H1 (cell line): Measurements from ENCODE around the gene RS1.

Experiments
- EZH2 ChIP-seq: fragments of 200-600 bp; sonication (generic); IDR thresholded peaks from 2 replicates; pipeline ENCODE4 v1.7.1; 2012; ENCODE audit warnings: low read depth, mild to moderate bottlenecking, moderate library complexity, low read length, inconsistent platforms; ENCODE audit not compliant: severe bottlenecking
- FOSL1 ChIP-seq: IDR thresholded peaks from 2 replicates; pipeline ENCODE4 v1.6.1; 2011; ENCODE audit warnings: mild to moderate bottlenecking, low read depth, low read length, moderate library complexity; ENCODE audit not compliant: insufficient read depth
- SP1 ChIP-seq: IDR thresholded peaks from 2 replicates; pipeline ENCODE4 v1.6.1; 2011; ENCODE audit warnings: low read depth, low read length
- TF ChIP-seq, protein P1 (sequence below): IDR thresholded peaks from 2 replicates; pipeline ENCODE4 v1.6.1; 2012; ENCODE audit warnings: inconsistent platforms
- TF ChIP-seq, protein P2 (sequence below), 3 experiments: IDR thresholded peaks; 1 replicate in 2 of 3; 2 replicates in 1 of 3; pipeline versions ENCODE4 v1.5.1 to v1.6.1; 2011; ENCODE audit warnings: low read length in 3 of 3, mild to moderate bottlenecking in 3 of 3, inconsistent platforms in 2 of 3, low read depth in 1 of 3, moderate library complexity in 1 of 3; ENCODE audit not compliant: insufficient read depth in 1 of 3; ENCODE audit errors: control extremely low read depth in 1 of 3

DNA sequence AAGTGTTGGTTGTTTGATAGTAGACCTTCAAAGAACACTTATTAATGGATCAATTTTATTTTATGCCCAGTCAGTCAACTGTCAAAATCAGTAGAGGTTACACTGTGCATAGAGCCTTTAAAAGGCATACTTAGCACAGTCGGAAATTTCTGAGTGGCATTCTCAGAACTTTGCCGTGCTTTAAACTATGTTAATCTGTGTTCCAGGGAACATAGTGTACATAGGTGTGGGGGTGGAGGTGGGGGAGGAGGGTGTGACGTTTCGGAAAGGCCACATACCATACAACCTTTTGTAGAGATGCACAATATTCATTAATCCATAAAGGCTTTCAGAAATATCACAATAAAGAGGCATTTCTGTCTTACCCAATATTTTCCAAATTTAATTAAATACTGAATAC, 75.8 kb downstream of the RS1 start:
- TF ChIP-seq, protein P1, sequence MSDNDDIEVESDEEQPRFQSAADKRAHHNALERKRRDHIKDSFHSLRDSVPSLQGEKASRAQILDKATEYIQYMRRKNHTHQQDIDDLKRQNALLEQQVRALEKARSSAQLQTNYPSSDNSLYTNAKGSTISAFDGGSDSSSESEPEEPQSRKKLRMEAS, result no peak
- TF ChIP-seq FOSL1 (no peak), SP1 (no peak), EZH2 (no peak)
- TF ChIP-seq, protein P2, sequence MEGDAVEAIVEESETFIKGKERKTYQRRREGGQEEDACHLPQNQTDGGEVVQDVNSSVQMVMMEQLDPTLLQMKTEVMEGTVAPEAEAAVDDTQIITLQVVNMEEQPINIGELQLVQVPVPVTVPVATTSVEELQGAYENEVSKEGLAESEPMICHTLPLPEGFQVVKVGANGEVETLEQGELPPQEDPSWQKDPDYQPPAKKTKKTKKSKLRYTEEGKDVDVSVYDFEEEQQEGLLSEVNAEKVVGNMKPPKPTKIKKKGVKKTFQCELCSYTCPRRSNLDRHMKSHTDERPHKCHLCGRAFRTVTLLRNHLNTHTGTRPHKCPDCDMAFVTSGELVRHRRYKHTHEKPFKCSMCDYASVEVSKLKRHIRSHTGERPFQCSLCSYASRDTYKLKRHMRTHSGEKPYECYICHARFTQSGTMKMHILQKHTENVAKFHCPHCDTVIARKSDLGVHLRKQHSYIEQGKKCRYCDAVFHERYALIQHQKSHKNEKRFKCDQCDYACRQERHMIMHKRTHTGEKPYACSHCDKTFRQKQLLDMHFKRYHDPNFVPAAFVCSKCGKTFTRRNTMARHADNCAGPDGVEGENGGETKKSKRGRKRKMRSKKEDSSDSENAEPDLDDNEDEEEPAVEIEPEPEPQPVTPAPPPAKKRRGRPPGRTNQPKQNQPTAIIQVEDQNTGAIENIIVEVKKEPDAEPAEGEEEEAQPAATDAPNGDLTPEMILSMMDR (IDR thresholded peaks at IDR 0.05; ENCODE audit: control extremely low read depth in 1 of 3, insufficient read depth in 1 of 3, low read depth in 1 of 3, low read length in 3 of 3), result no peak
